SU-DHL-6 (cell line): Measurements from ENCODE around the gene TRPM2.

Experiments used
- H2AFZ ChIP-seq: fragments of 200-600 bp; sonication (generic); 2 replicates; pipeline ENCODE4 v1.6.1; 2014; ENCODE audit warnings: low read depth, mild to moderate bottlenecking, moderate library complexity, mixed read lengths, antibody characterized with exemption, low read length; ENCODE audit not compliant: severe bottlenecking
- H3F3A ChIP-seq: fragments of 200-600 bp; shearing (Covaris generic); 2 replicates; pipeline ENCODE4 v1.6.0; 2016; ENCODE audit warnings: antibody characterized with exemption, mild to moderate bottlenecking; ENCODE audit not compliant: insufficient read depth
- H3K27ac ChIP-seq: fragments of 200-600 bp; sonication (generic); 2 replicates; pipeline ENCODE4 v1.5.1; 2016; ENCODE audit warnings: low read depth, mild to moderate bottlenecking, low read length, moderate library complexity, mixed read lengths
- H3K27me3 ChIP-seq: fragments of 200-600 bp; sonication (generic), shearing (Covaris generic); 2 replicates; pipeline ENCODE4 v1.6.0; 2014; ENCODE audit warnings: mild to moderate bottlenecking, low read length
- H3K36me3 ChIP-seq: fragments of 200-600 bp; sonication (generic); 2 replicates; pipeline ENCODE4 v1.6.1; 2014; ENCODE audit warnings: mild to moderate bottlenecking, low read length, mixed read lengths
- H3K4me2 ChIP-seq: fragments of 300-600, 200-600 bp; shearing (Covaris generic), sonication (generic); 2 replicates; pipeline ENCODE4 v1.6.0; 2014; ENCODE audit warnings: low read length, low read depth, mild to moderate bottlenecking; ENCODE audit not compliant: poor library complexity, severe bottlenecking
- H3K4me3 ChIP-seq: fragments of 200-600 bp; sonication (generic); 2 replicates; pipeline ENCODE4 v1.5.1; 2014; ENCODE audit warnings: antibody characterized with exemption, low read length, mild to moderate bottlenecking, mixed read lengths; ENCODE audit not compliant: insufficient read depth, poor library complexity, severe bottlenecking
- H3K79me2 ChIP-seq: fragments of 200-600 bp; sonication (generic); 2 replicates; pipeline ENCODE4 v1.6.1; 2014; ENCODE audit warnings: mild to moderate bottlenecking, low read length, moderate library complexity; ENCODE audit not compliant: insufficient read depth
- H3K9ac ChIP-seq: fragments of 200-600 bp; sonication (generic); 2 replicates; pipeline ENCODE4 v1.7.0; 2014; ENCODE audit warnings: mild to moderate bottlenecking, low read length
- H3K9me2 ChIP-seq: fragments of 200-600 bp; sonication (generic); replicated peaks from 2 replicates; pipeline ENCODE4 v1.6.1; 2014; ENCODE audit warnings: low read length; ENCODE audit not compliant: insufficient read depth
- H3K9me3 ChIP-seq: fragments of 200-600 bp; sonication (generic); 2 replicates; pipeline ENCODE4 v1.6.1; 2014; ENCODE audit warnings: low read length, mixed read lengths; ENCODE audit not compliant: insufficient read depth
- H4K20me1 ChIP-seq: fragments of 200-600 bp; sonication (generic); 2 replicates; pipeline ENCODE4 v1.6.1; 2014; ENCODE audit warnings: low read depth, mild to moderate bottlenecking, antibody characterized with exemption, low read length, moderate library complexity, mixed read lengths
- CTCF ChIP-seq: fragments of 200-600 bp; sonication (generic); IDR thresholded peaks from one replicate; pipeline ENCODE4 v1.5.1; 2017; ENCODE audit warnings: antibody characterized with exemption, mild to moderate bottlenecking, low read length, moderate library complexity; ENCODE audit not compliant: insufficient read depth, poor library complexity, severe bottlenecking
- EZH2phosphoT487 ChIP-seq: fragments of 200-600 bp; sonication (generic), shearing (Covaris generic); conservative IDR thresholded peaks from 2 replicates; pipeline ENCODE4 v1.6.1; 2018; ENCODE audit warnings: mild to moderate bottlenecking, antibody characterized with exemption, low read length, moderate library complexity, mixed read lengths

TRPM2 gene

GRCh38 chr21:44374601-44375280, 21.3 kb downstream of the TRPM2 start:
- H3K4me2 ChIP-seq, result no peak overlapping the region
- H3K9me3 ChIP-seq, result no peaks in the 10 kb centered on the region
- no peaks in the 10 kb centered on the region for H4K20me1 ChIP-seq
- no peaks in the 10 kb centered on the region for H3K79me2 ChIP-seq
- no peaks in the 10 kb centered on the region for H3F3A ChIP-seq
- no peaks in the 10 kb centered on the region for H3K36me3 ChIP-seq
- no peak for TF ChIP-seq EZH2phosphoT487
- TF ChIP-seq CTCF, result no peak
- no peak overlapping the region for H3K9ac ChIP-seq
- H2AFZ ChIP-seq, result no peak overlapping the region
- H3K27ac ChIP-seq, result no peak overlapping the region
- no peaks in the 10 kb centered on the region for H3K9me2 ChIP-seq
- no peaks in the 10 kb centered on the region for H3K27me3 ChIP-seq
- no peak overlapping the region for H3K4me3 ChIP-seq

GRCh38 chr21:44375281-44375651, 21.8 kb downstream of the TRPM2 start:
- H3K4me2 ChIP-seq, result no peak overlapping the region
- no peak overlapping the region for H3K27ac ChIP-seq
- no peaks in the 10 kb centered on the region for H3K36me3 ChIP-seq
- H3K9me2 ChIP-seq, result no peaks in the 10 kb centered on the region
- H3F3A ChIP-seq, result no peaks in the 10 kb centered on the region
- no peak overlapping the region for H3K9ac ChIP-seq
- H3K9me3 ChIP-seq, result no peaks in the 10 kb centered on the region
- H3K79me2 ChIP-seq, result no peaks in the 10 kb centered on the region
- no peak for TF ChIP-seq EZH2phosphoT487
- no peak for TF ChIP-seq CTCF
- H3K4me3 ChIP-seq, result no peak overlapping the region
- no peak overlapping the region for H2AFZ ChIP-seq
- no peaks in the 10 kb centered on the region for H4K20me1 ChIP-seq
- no peaks in the 10 kb centered on the region for H3K27me3 ChIP-seq

GRCh38 chr21:44375761-44376241, 22.4 kb downstream of the TRPM2 start:
- no peaks in the 10 kb centered on the region for H3K9me2 ChIP-seq
- H3F3A ChIP-seq, result no peaks in the 10 kb centered on the region
- no peak overlapping the region for H3K27ac ChIP-seq
- no peak overlapping the region for H3K4me2 ChIP-seq
- TF ChIP-seq CTCF (no peak), EZH2phosphoT487 (no peak)
- no peaks in the 10 kb centered on the region for H4K20me1 ChIP-seq
- no peak overlapping the region for H3K9ac ChIP-seq
- H3K4me3 ChIP-seq, result no peak overlapping the region
- H2AFZ ChIP-seq, result no peak overlapping the region
- no peaks in the 10 kb centered on the region for H3K27me3 ChIP-seq
- no peaks in the 10 kb centered on the region for H3K36me3 ChIP-seq
- H3K9me3 ChIP-seq, result no peaks in the 10 kb centered on the region
- H3K79me2 ChIP-seq, result no peaks in the 10 kb centered on the region
